K562 (cell line): ENCODE results near the gene PHTF1. TPM values are rescaled to one million over a fixed set of nuclear protein-coding genes. Genes with fewer than 3 reads are reported as not detected.

Source experiments
- ATF2 ChIP-seq: sonication (generic); formaldehyde crosslinking; IDR thresholded peaks from 2 replicates; pipeline ENCODE4 v1.8.1; 2022; ENCODE audit warnings: missing genetic modification reagents
- BCOR ChIP-seq: fragments of 450-650 bp; IDR thresholded peaks from 2 replicates; pipeline ENCODE4 v1.6.1; 2016
- EHMT2 ChIP-seq: fragments of 450-650 bp; IDR thresholded peaks from 2 replicates; pipeline ENCODE4 v1.6.1; 2018; ENCODE audit warnings: antibody characterized with exemption
- HBP1 ChIP-seq: fragments of 450-650 bp; formaldehyde crosslinking; IDR thresholded peaks from 2 replicates; pipeline ENCODE4 v1.4.0; 2022; ENCODE audit warnings: missing genetic modification characterization
- HNRNPLL ChIP-seq: fragments of 200-400 bp; formaldehyde crosslinking; IDR thresholded peaks from 2 replicates; pipeline ENCODE4 v1.6.1; 2017; ENCODE audit warnings: low read length, low read depth, mild to moderate bottlenecking; ENCODE audit not compliant: poor library complexity, severe bottlenecking
- HSF4 ChIP-seq: fragments of 250-450 bp; sonication (Bioruptor Pico); IDR thresholded peaks from 2 replicates; pipeline ENCODE4 v2.1.2; 2022; ENCODE audit warnings: mild to moderate bottlenecking, moderate library complexity, borderline replicate concordance
- NEUROD1 ChIP-seq: fragments of 150-350 bp; IDR thresholded peaks from 2 replicates; pipeline ENCODE4 v1.6.1; 2014; ENCODE audit warnings: borderline replicate concordance, low read length, low read depth; ENCODE audit not compliant: partially characterized antibody
- NR4A1 ChIP-seq, 2 experiments: fragments of 250-450 bp in 1 of 2; fragments of 450-650 bp in 1 of 2; sonication (Bioruptor Pico) in 1 of 2; IDR thresholded peaks; 2 replicates each; pipeline versions ENCODE4 v1.4.0 to v1.6.1; 2016 to 2020; ENCODE audit warnings: mild to moderate bottlenecking in 2 of 2, missing compliant biosample characterization in 1 of 2, missing genetic modification characterization in 1 of 2, moderate library complexity in 1 of 2
- PHF20 ChIP-seq: fragments of 450-650 bp; IDR thresholded peaks from 2 replicates; pipeline ENCODE4 v1.6.1; 2018; ENCODE audit not compliant: partially characterized antibody
- PTBP1 ChIP-seq: fragments of 200-400 bp; formaldehyde crosslinking; IDR thresholded peaks from 2 replicates; pipeline ENCODE4 v1.6.1; 2017; ENCODE audit warnings: low read depth, low read length
- RBM14 ChIP-seq: fragments of 200-400 bp; formaldehyde crosslinking; IDR thresholded peaks from 2 replicates; pipeline ENCODE4 v1.6.1; 2018; ENCODE audit warnings: low read depth, mild to moderate bottlenecking, low read length, moderate library complexity, borderline replicate concordance; ENCODE audit not compliant: insufficient read depth
- SMAD4 ChIP-seq: fragments of 250-450 bp; sonication (Bioruptor Pico); conservative IDR thresholded peaks from 2 replicates; pipeline ENCODE4 v1.8.0; 2021; ENCODE audit warnings: inconsistent platforms, mild to moderate bottlenecking, moderate library complexity
- TAF9B ChIP-seq: fragments of 450-650 bp; IDR thresholded peaks from 2 replicates; pipeline ENCODE4 v1.6.1; 2018; ENCODE audit warnings: mild to moderate bottlenecking; ENCODE audit not compliant: partially characterized antibody
- U2AF1 ChIP-seq: fragments of 200-400 bp; formaldehyde crosslinking; optimal IDR thresholded peaks from 2 replicates; pipeline ENCODE3; 2017; ENCODE audit warnings: mild to moderate bottlenecking, low read depth, low read length, moderate library complexity
- ZNF121 ChIP-seq: sonication (generic); formaldehyde crosslinking; conservative IDR thresholded peaks from 2 replicates; pipeline ENCODE4 v1.8.0; 2022; ENCODE audit warnings: missing genetic modification reagents
- ZNF174 ChIP-seq: fragments of 250-450 bp; sonication (Bioruptor Pico); IDR thresholded peaks from 2 replicates; pipeline ENCODE4 v1.4.0; 2020; ENCODE audit warnings: mild to moderate bottlenecking
- ZNF311 ChIP-seq: fragments of 250-450 bp; sonication (Bioruptor Pico); IDR thresholded peaks from 2 replicates; pipeline ENCODE4 v1.4.0; 2020; ENCODE audit warnings: mild to moderate bottlenecking, moderate library complexity
- ZNF518B ChIP-seq: fragments of 250-450 bp; sonication (Bioruptor Pico); IDR thresholded peaks from 2 replicates; pipeline ENCODE4 v1.5.0; 2021; ENCODE audit warnings: mild to moderate bottlenecking, moderate library complexity
- ZNF589 ChIP-seq: fragments of 200-800 bp; sonication (Bioruptor generic); IDR thresholded peaks from 2 replicates; pipeline ENCODE4 v1.6.1; 2016; ENCODE audit warnings: low read depth, missing genetic modification characterization, missing compliant biosample characterization
- ZNF695 ChIP-seq: fragments of 450-650 bp; formaldehyde crosslinking; IDR thresholded peaks from 2 replicates; pipeline ENCODE4 v1.4.0; 2020; ENCODE audit warnings: mild to moderate bottlenecking, moderate library complexity
- polyA plus RNA-seq, 8 experiments: library from polyadenylated mRNA; depleted of rRNA in 4 of 8; stranded (reverse) in 5 of 8; unstranded in 3 of 8; fragments of >200 nt; fragmentation: Nextera tagmentation in 2 of 8; fragmentation: Illumina TruSeq in 1 of 8; extraction: Ambion mirVana in 2 of 8; extraction: Trizol in 1 of 8; gene quantifications; 2 replicates each; pipeline versions ENCODE4 v1.2.1 to v1.2.3, GENCODE V29; 2011 to 2014; ENCODE audit warnings: inconsistent platforms in 1 of 8, missing spikeins in 1 of 8
- total RNA-seq, 7 experiments: library from RNA; depleted of rRNA in 6 of 7; stranded (reverse); fragments of >200 nt in 6 of 7; fragmentation: Illumina TruSeq in 2 of 7; extraction: Trizol in 2 of 7; gene quantifications; 2 replicates each; pipeline versions ENCODE4 v1.2.1 to v1.2.3, GENCODE V29; 2011 to 2021; ENCODE audit warnings: low replicate concordance in 1 of 7

The PHTF1 gene
- total and polyA plus RNA-seq, 9 of the 15 experiments (the other 6 are each of a cell fraction or from before 2014, with no cell fraction given), result 8.4 to 36.2 (median 23.0) TPM

- TF ChIP-seq U2AF1 (no peak), EHMT2 (0 out of 2 replicates have a peak, but pooled peaks have one; percentile 53), ZNF518B (CRISPR knock-in tag) (no peak), ZNF589 (CRISPR knock-in tag) (peak; percentile 78), HSF4 (CRISPR knock-in tag) (no peak), BCOR (peak; percentile 47; the same call in 1 of the 2 replicates), TAF9B (peak; percentile 47), ZNF121 (CRISPR knock-in tag) (no peak), ZNF311 (no peak), PTBP1 (no peak), NEUROD1 (peak; percentile 39), PHF20 (peak; percentile 58), ZNF174 (CRISPR knock-in tag) (no peak), HBP1 (CRISPR knock-in tag) (no peak), ZNF695 (CRISPR knock-in tag) (no peak), HNRNPLL (no peak), NR4A1 (CRISPR knock-in tag; IDR thresholded peaks at IDR 0.05) (no peak), NR4A1 (tag; IDR thresholded peaks at IDR 0.05) (no peak), RBM14 (no peak), ATF2 (CRISPR knock-in tag) (no peak), SMAD4 (CRISPR knock-in tag) (no peak; the same call in 1 of the 2 replicates)
Measured at GRCh38 chr1:113804421-113805255, 45.4 kb upstream of the PHTF1 start (continued).
